Neutrophil (primary cell): ENCODE data around the gene TMEM214.

Experiments used
- H3K27ac ChIP-seq: fragments of 200-600 bp; sonication (generic); 2 replicates; pipeline ENCODE4 v1.5.1; 2016; ENCODE audit warnings: mild to moderate bottlenecking, moderate library complexity
- H3K27me3 ChIP-seq: fragments of 200-600 bp; sonication (generic); 2 replicates; pipeline ENCODE4 v1.6.0; 2016; ENCODE audit warnings: mild to moderate bottlenecking
- H3K36me3 ChIP-seq: fragments of 200-600 bp; sonication (generic); 2 replicates; pipeline ENCODE4 v1.5.1; 2017
- H3K4me1 ChIP-seq, 2 experiments: fragments of 200-600 bp in 1 of 2; sonication (generic) in 1 of 2; 1 replicate in 1 of 2; 2 replicates in 1 of 2; pipeline versions ENCODE4 v1.5.1 to v1.6.1; 2013 to 2016; ENCODE audit warnings: low read depth in 1 of 2, low read length in 1 of 2, mild to moderate bottlenecking in 1 of 2, moderate library complexity in 1 of 2; ENCODE audit not compliant: control insufficient read depth in 1 of 2, insufficient read depth in 1 of 2
- H3K4me3 ChIP-seq, 2 experiments: fragments of 200-600 bp in 1 of 2; sonication (generic) in 1 of 2; 1 replicate in 1 of 2; 2 replicates in 1 of 2; pipeline ENCODE4 v1.5.1; 2013 to 2016; ENCODE audit warnings: low read depth in 1 of 2, low read length in 1 of 2, mild to moderate bottlenecking in 1 of 2, moderate library complexity in 1 of 2
- H3K9me3 ChIP-seq: fragments of 200-600 bp; sonication (generic); 2 replicates; pipeline ENCODE4 v1.5.1; 2016
- CTCF ChIP-seq: fragments of 200-600 bp; sonication (generic); IDR thresholded peaks from 2 replicates; pipeline ENCODE4 v1.5.1; 2016; ENCODE audit warnings: antibody characterized with exemption

The TMEM214 gene

GRCh38 chr2:27040282-27040681 is 7.5 kb downstream of the TMEM214 start:
- Histone ChIP-seq H3K36me3 (peaks cover 81% of the 10 kb centered on the region), H3K27me3 (no peaks in the 10 kb centered on the region), H3K27ac (no peak overlapping the region), H3K9me3 (no peaks in the 10 kb centered on the region), H3K4me3 (no peak overlapping the region), H3K4me1 (no peaks in the 10 kb centered on the region)
- TF ChIP-seq CTCF = no peak

GRCh38 chr2:27041752-27042151 is 9.0 kb downstream of the TMEM214 start:
- Histone ChIP-seq H3K9me3 (no peaks in the 10 kb centered on the region), H3K36me3 (peaks cover 66% of the 10 kb centered on the region), H3K4me3 (no peak overlapping the region), H3K27me3 (no peaks in the 10 kb centered on the region), H3K4me1 (no peaks in the 10 kb centered on the region), H3K27ac (no peak overlapping the region)
- no peak for TF ChIP-seq CTCF

GRCh38 chr2:27042159-27042661 is 9.4 kb downstream of the TMEM214 start:
- Histone ChIP-seq H3K27ac (no peak overlapping the region), H3K36me3 (peaks cover 61% of the 10 kb centered on the region), H3K9me3 (no peaks in the 10 kb centered on the region), H3K4me3 (no peak overlapping the region), H3K4me1 (no peaks in the 10 kb centered on the region), H3K27me3 (no peaks in the 10 kb centered on the region)
- no peak for TF ChIP-seq CTCF

GRCh38 chr2:27042985-27043634 is 10.3 kb downstream of the TMEM214 start:
- Histone ChIP-seq H3K36me3 (peaks cover 52% of the 10 kb centered on the region), H3K4me1 (no peaks in the 10 kb centered on the region), H3K27ac (no peak overlapping the region)

GRCh38 chr2:27049422-27050280 is 16.9 kb downstream of the TMEM214 start:
- Histone ChIP-seq H3K27me3 (peaks cover 7% of the 10 kb centered on the region), H3K9me3 (no peaks in the 10 kb centered on the region), H3K4me3 (peak overlapping the region; percentile 79 to 92), H3K27ac (no peak overlapping the region), H3K36me3 (peaks cover 8% of the 10 kb centered on the region), H3K4me1 (peaks cover 21 to 26% of the 10 kb centered on the region in 2 experiments)
- no peak for TF ChIP-seq CTCF

More at GRCh38 chr2:27042985-27043634, 10.3 kb downstream of the TMEM214 start:
- Histone ChIP-seq H3K4me3 (no peak overlapping the region), H3K9me3 (no peaks in the 10 kb centered on the region), H3K27me3 (no peaks in the 10 kb centered on the region)
- no peak for TF ChIP-seq CTCF
